ENCODE results near the gene SMG6. TPM values are rescaled to one million over a fixed set of nuclear protein-coding genes. Genes with fewer than 3 reads are reported as not detected.

Gene SMG6
- total and polyA plus RNA-seq, 2 donors, result 30.0 to 31.0 TPM

GRCh38 chr17:2050300-2051060 lies 253.1 kb downstream of the SMG6 start:
- H3K9me3 ChIP-seq (ENCODE audit: control insufficient read depth in 2 of 2, insufficient read depth in 1 of 2, low read length in 1 of 2), result peaks cover 0 to 8% of the 10 kb centered on the region in 2 donors
- H3K36me3 ChIP-seq (ENCODE audit: control insufficient read depth in 2 of 2, insufficient read depth in 2 of 2, low read length in 1 of 2), result no peaks in the 10 kb centered on the region
- H3K4me1 ChIP-seq (ENCODE audit: control insufficient read depth in 2 of 2, insufficient read depth in 2 of 2, low read length in 2 of 2), result peaks cover 34 to 42% of the 10 kb centered on the region in 2 donors
- H3K4me3 ChIP-seq (ENCODE audit: low read length in 2 of 2), result peak overlapping the region; percentile 24 to 67
- 2% methylated on average over 88 of the region's 88 CpGs for WGBS
- H3K27me3 ChIP-seq (ENCODE audit: control insufficient read depth in 2 of 2, insufficient read depth in 1 of 2, low read length in 1 of 2), result peaks cover 64 to 75% of the 10 kb centered on the region in 2 donors
- DNase-seq (ENCODE audit: low read depth in 6 of 9, low spot score in 9 of 9), result peak in 4 of 9 donors; percentile 41 to 75 (median 62)
- H3K27ac ChIP-seq (ENCODE audit: low read depth in 1 of 2, low read length in 1 of 2), result no peak overlapping the region

- Histone ChIP-seq H3K9me3 (ENCODE audit: control insufficient read depth in 2 of 2, insufficient read depth in 1 of 2, low read length in 1 of 2) (peaks cover 0 to 8% of the 10 kb centered on the region in 2 donors), H3K36me3 (ENCODE audit: control insufficient read depth in 2 of 2, insufficient read depth in 2 of 2, low read length in 1 of 2) (no peaks in the 10 kb centered on the region), H3K27ac (ENCODE audit: low read depth in 1 of 2, low read length in 1 of 2) (peak overlapping the region in 1 of 2 donors; percentile 48), H3K4me1 (ENCODE audit: control insufficient read depth in 2 of 2, insufficient read depth in 2 of 2, low read length in 2 of 2) (peaks cover 26 to 41% of the 10 kb centered on the region in 2 donors), H3K27me3 (ENCODE audit: control insufficient read depth in 2 of 2, insufficient read depth in 1 of 2, low read length in 1 of 2) (peaks cover 55 to 66% of the 10 kb centered on the region in 2 donors), H3K4me3 (ENCODE audit: low read length in 2 of 2) (peak overlapping the region; percentile 40 to 67)
- DNase-seq (ENCODE audit: low read depth in 6 of 9, low spot score in 9 of 9), result peak in 6 of 9 donors; percentile 67 to 87 (median 74)
- WGBS, result 3% methylated on average over 104 of the region's 104 CpGs
Observed at GRCh38 chr17:2049333-2050299, 254.0 kb downstream of the SMG6 start.

- Histone ChIP-seq H3K4me3 (ENCODE audit: low read length in 2 of 2) (peak overlapping the region in 1 of 2 donors; percentile 67), H3K36me3 (ENCODE audit: control insufficient read depth in 2 of 2, insufficient read depth in 2 of 2, low read length in 1 of 2) (peaks cover 3% of the 10 kb centered on the region in 2 donors), H3K4me1 (ENCODE audit: control insufficient read depth in 2 of 2, insufficient read depth in 2 of 2, low read length in 2 of 2) (peaks cover 21 to 32% of the 10 kb centered on the region in 2 donors), H3K27me3 (ENCODE audit: control insufficient read depth in 2 of 2, insufficient read depth in 1 of 2, low read length in 1 of 2) (peaks cover 47 to 58% of the 10 kb centered on the region in 2 donors), H3K9me3 (ENCODE audit: control insufficient read depth in 2 of 2, insufficient read depth in 1 of 2, low read length in 1 of 2) (peaks cover 0 to 8% of the 10 kb centered on the region in 2 donors), H3K27ac (ENCODE audit: low read depth in 1 of 2, low read length in 1 of 2) (no peak overlapping the region)
- 33% methylated on average over 9 of the region's 9 CpGs for WGBS
- DNase-seq (ENCODE audit: low read depth in 6 of 9, low spot score in 9 of 9), result no peak
Observed at GRCh38 chr17:2048805-2049204, 254.8 kb downstream of the SMG6 start.

GRCh38 chr17:2047590-2047989 lies 256.0 kb downstream of the SMG6 start:
- DNase-seq (ENCODE audit: low read depth in 6 of 9, low spot score in 9 of 9), result no peak
- WGBS, result 90% methylated on average over 6 of the region's 6 CpGs
- Histone ChIP-seq H3K9me3 (ENCODE audit: control insufficient read depth in 2 of 2, insufficient read depth in 1 of 2, low read length in 1 of 2) (peaks cover 0 to 8% of the 10 kb centered on the region in 2 donors), H3K4me1 (ENCODE audit: control insufficient read depth in 2 of 2, insufficient read depth in 2 of 2, low read length in 2 of 2) (peaks cover 18 to 34% of the 10 kb centered on the region in 2 donors), H3K36me3 (ENCODE audit: control insufficient read depth in 2 of 2, insufficient read depth in 2 of 2, low read length in 1 of 2) (peaks cover 3 to 15% of the 10 kb centered on the region in 2 donors), H3K27ac (ENCODE audit: low read depth in 1 of 2, low read length in 1 of 2) (no peak overlapping the region), H3K27me3 (ENCODE audit: control insufficient read depth in 2 of 2, insufficient read depth in 1 of 2, low read length in 1 of 2) (peaks cover 37 to 47% of the 10 kb centered on the region in 2 donors), H3K4me3 (ENCODE audit: low read length in 2 of 2) (no peak overlapping the region)

GRCh38 chr17:2044263-2044894 lies 259.2 kb downstream of the SMG6 start:
- Histone ChIP-seq H3K4me1 (ENCODE audit: control insufficient read depth in 2 of 2, insufficient read depth in 2 of 2, low read length in 2 of 2) (peaks cover 22 to 32% of the 10 kb centered on the region in 2 donors), H3K27ac (ENCODE audit: low read depth in 1 of 2, low read length in 1 of 2) (peak overlapping the region in 1 of 2 donors; percentile 9), H3K9me3 (ENCODE audit: control insufficient read depth in 2 of 2, insufficient read depth in 1 of 2, low read length in 1 of 2) (no peaks in the 10 kb centered on the region), H3K4me3 (ENCODE audit: low read length in 2 of 2) (no peak overlapping the region), H3K36me3 (ENCODE audit: control insufficient read depth in 2 of 2, insufficient read depth in 2 of 2, low read length in 1 of 2) (peaks cover 6 to 19% of the 10 kb centered on the region in 2 donors), H3K27me3 (ENCODE audit: control insufficient read depth in 2 of 2, insufficient read depth in 1 of 2, low read length in 1 of 2) (peaks cover 11 to 22% of the 10 kb centered on the region in 2 donors)
- WGBS, result 99% methylated on average over 5 of the region's 5 CpGs
- no peak for DNase-seq (ENCODE audit: low read depth in 6 of 9, low spot score in 9 of 9)

- Histone ChIP-seq H3K4me1 (ENCODE audit: control insufficient read depth in 2 of 2, insufficient read depth in 2 of 2, low read length in 2 of 2) (peaks cover 17 to 26% of the 10 kb centered on the region in 2 donors), H3K4me3 (ENCODE audit: low read length in 2 of 2) (no peak overlapping the region), H3K9me3 (ENCODE audit: control insufficient read depth in 2 of 2, insufficient read depth in 1 of 2, low read length in 1 of 2) (no peaks in the 10 kb centered on the region), H3K36me3 (ENCODE audit: control insufficient read depth in 2 of 2, insufficient read depth in 2 of 2, low read length in 1 of 2) (peaks cover 6 to 19% of the 10 kb centered on the region in 2 donors), H3K27me3 (ENCODE audit: control insufficient read depth in 2 of 2, insufficient read depth in 1 of 2, low read length in 1 of 2) (peaks cover 6 to 16% of the 10 kb centered on the region in 2 donors), H3K27ac (ENCODE audit: low read depth in 1 of 2, low read length in 1 of 2) (peak overlapping the region in 1 of 2 donors; percentile 25)
- 98% methylated on average over 6 of the region's 6 CpGs for WGBS
- DNase-seq (ENCODE audit: low read depth in 6 of 9, low spot score in 9 of 9), result no peak
Observed at GRCh38 chr17:2043785-2044184, 259.8 kb downstream of the SMG6 start.

GRCh38 chr17:2042933-2043332 lies 260.7 kb downstream of the SMG6 start:
- Histone ChIP-seq H3K36me3 (ENCODE audit: control insufficient read depth in 2 of 2, insufficient read depth in 2 of 2, low read length in 1 of 2) (peaks cover 6 to 19% of the 10 kb centered on the region in 2 donors), H3K4me3 (ENCODE audit: low read length in 2 of 2) (peak overlapping the region in 1 of 2 donors; percentile 54), H3K27me3 (ENCODE audit: control insufficient read depth in 2 of 2, insufficient read depth in 1 of 2, low read length in 1 of 2) (peaks cover 0 to 8% of the 10 kb centered on the region in 2 donors), H3K4me1 (ENCODE audit: control insufficient read depth in 2 of 2, insufficient read depth in 2 of 2, low read length in 2 of 2) (peaks cover 15 to 23% of the 10 kb centered on the region in 2 donors), H3K27ac (ENCODE audit: low read depth in 1 of 2, low read length in 1 of 2) (peak overlapping the region in 1 of 2 donors; percentile 48), H3K9me3 (ENCODE audit: control insufficient read depth in 2 of 2, insufficient read depth in 1 of 2, low read length in 1 of 2) (no peaks in the 10 kb centered on the region)
- WGBS, result 96% methylated on average over 5 of the region's 5 CpGs
- no peak for DNase-seq (ENCODE audit: low read depth in 6 of 9, low spot score in 9 of 9)

GRCh38 chr17:2042390-2042847 lies 261.2 kb downstream of the SMG6 start:
- no peak for DNase-seq (ENCODE audit: low read depth in 6 of 9, low spot score in 9 of 9)
- Histone ChIP-seq H3K27me3 (ENCODE audit: control insufficient read depth in 2 of 2, insufficient read depth in 1 of 2, low read length in 1 of 2) (peaks cover 0 to 2% of the 10 kb centered on the region in 2 donors), H3K27ac (ENCODE audit: low read depth in 1 of 2, low read length in 1 of 2) (peak overlapping the region; percentile 33 to 92), H3K4me1 (ENCODE audit: control insufficient read depth in 2 of 2, insufficient read depth in 2 of 2, low read length in 2 of 2) (peaks cover 15 to 23% of the 10 kb centered on the region in 2 donors), H3K4me3 (ENCODE audit: low read length in 2 of 2) (peak overlapping the region; percentile 54 to 76), H3K9me3 (ENCODE audit: control insufficient read depth in 2 of 2, insufficient read depth in 1 of 2, low read length in 1 of 2) (no peaks in the 10 kb centered on the region), H3K36me3 (ENCODE audit: control insufficient read depth in 2 of 2, insufficient read depth in 2 of 2, low read length in 1 of 2) (peaks cover 10 to 24% of the 10 kb centered on the region in 2 donors)
- WGBS, result 31% methylated on average over 17 of the region's 17 CpGs
